K562 (cell line): ENCODE data around the gene AGR3. TPM values are rescaled to one million over a fixed set of nuclear protein-coding genes. Genes with fewer than 3 reads are reported as not detected.

Experiments
- ATAC-seq: fragments of 200-7000 bp; cut with Tn5 transposase; 3 replicates; pipeline ENCODE4 v1.9.1; 2020; ENCODE audit warnings: moderate library complexity
- BruUV-seq: library from RNA; stranded (reverse); fragments of 400-500 nt; replicated peaks from 2 replicates; lab custom pipeline; 2021; lab: Mats Ljungman, UMichigan
- CTCF ChIA-PET: fragments of 300-600 bp; formaldehyde crosslinking; extraction: SDS; loops from one replicate; lab custom pipeline; 2021; ENCODE audit warnings: low intra/inter-chr PET ratio; lab: Yijun Ruan, JAX
- POLR2A ChIA-PET: fragments of 300-600, 350-650 bp; sonication (Branson Sonifier 250); formaldehyde crosslinking; extraction: SDS; loops from one replicate; lab custom pipeline; 2021; ENCODE audit warnings: antibody characterized with exemption, inconsistent platforms; lab: Yijun Ruan, JAX
- DNase-seq, 4 experiments: peaks; one replicate each; pipeline versions ENCODE4 v3.0.0 to v3.0.0-alpha.2; 2011 to 2018; ENCODE audit warnings: low spot score in 3 of 4, mixed read lengths in 3 of 4; ENCODE audit errors: extremely low read depth in 1 of 4
- FAIRE-seq: peaks from 2 replicates; lab custom pipeline; 2011; peaks lifted over from hg19 to GRCh38; lab: Jason Lieb, UNC
- H2AFZ ChIP-seq: 2 replicates; pipeline ENCODE4 v1.6.0; 2011; ENCODE audit warnings: low read depth, low read length, control low read depth, inconsistent platforms
- H3K27ac ChIP-seq: fragments of 200-600 bp; 3 replicates; pipeline ENCODE4 v1.8.0; 2011; ENCODE audit warnings: low read depth, mild to moderate bottlenecking, control low read depth, inconsistent platforms, low read length, moderate library complexity, mixed read lengths; ENCODE audit errors: extremely low read depth
- H3K27me3 ChIP-seq, 2 experiments: fragments of 300-600 bp in 1 of 2; 2 replicates in 1 of 2; 3 replicates in 1 of 2; pipeline versions ENCODE4 v1.6.0 to v1.8.0; 2011; ENCODE audit warnings: inconsistent platforms in 2 of 2, low read length in 2 of 2, mild to moderate bottlenecking in 1 of 2, mixed read lengths in 1 of 2, moderate library complexity in 1 of 2; ENCODE audit not compliant: control insufficient read depth in 2 of 2, insufficient read depth in 2 of 2
- H3K36me3 ChIP-seq: fragments of 300-600 bp; 3 replicates; pipeline ENCODE4 v1.8.0; 2011; ENCODE audit warnings: mild to moderate bottlenecking, low read length, inconsistent platforms; ENCODE audit not compliant: control insufficient read depth, insufficient read depth
- H3K4me1 ChIP-seq, 2 experiments: fragments of 200-600 bp in 1 of 2; replicated peaks in 1 of 2; 2 replicates in 1 of 2; 3 replicates in 1 of 2; pipeline versions ENCODE4 v1.5.1 to v1.8.0; 2011; ENCODE audit warnings: inconsistent platforms in 2 of 2, low read length in 2 of 2, mild to moderate bottlenecking in 1 of 2, mixed read lengths in 1 of 2, moderate library complexity in 1 of 2; ENCODE audit not compliant: control insufficient read depth in 2 of 2, insufficient read depth in 2 of 2
- H3K4me2 ChIP-seq: 2 replicates; pipeline ENCODE4 v1.6.1; 2011; ENCODE audit warnings: low read length, control low read depth, inconsistent platforms, mixed read lengths; ENCODE audit not compliant: insufficient read depth
- H3K4me3 ChIP-seq: fragments of 200-600 bp; sonication (generic), shearing (Covaris generic); 2 replicates; pipeline ENCODE4 v1.5.1; 2016; ENCODE audit warnings: control low read depth, inconsistent platforms
- H3K79me2 ChIP-seq: fragments of 200-600 bp; 3 replicates; pipeline ENCODE4 v1.8.0; 2011; ENCODE audit warnings: low read length, inconsistent platforms; ENCODE audit not compliant: control insufficient read depth, insufficient read depth
- H3K9ac ChIP-seq, 2 experiments: 2 replicates each; pipeline versions ENCODE4 v1.6.0 to v1.6.1; 2011; ENCODE audit warnings: low read depth in 2 of 2, low read length in 2 of 2, control low read depth in 1 of 2, inconsistent platforms in 1 of 2, mild to moderate bottlenecking in 1 of 2, mixed read lengths in 1 of 2; ENCODE audit not compliant: insufficient read depth in 1 of 2
- H3K9me1 ChIP-seq: one replicate; pipeline ENCODE4 v1.6.0; 2011; ENCODE audit warnings: inconsistent platforms, mild to moderate bottlenecking, low read length, moderate library complexity; ENCODE audit not compliant: control insufficient read depth, insufficient read depth
- H3K9me3 ChIP-seq: replicated peaks from 2 replicates; pipeline ENCODE4 v1.5.1; 2011; ENCODE audit warnings: low read depth, low read length, inconsistent platforms; ENCODE audit not compliant: control insufficient read depth, insufficient read depth
- H4K20me1 ChIP-seq: replicated peaks from 2 replicates; pipeline ENCODE4 v1.6.1; 2011; ENCODE audit warnings: low read length, inconsistent platforms, mixed read lengths; ENCODE audit not compliant: control insufficient read depth, insufficient read depth
- BRD4 ChIP-seq: fragments of 200-600 bp; sonication (generic); IDR thresholded peaks from 2 replicates; pipeline ENCODE4 v1.6.1; 2017; ENCODE audit warnings: inconsistent platforms
- CHD2 ChIP-seq: IDR thresholded peaks from 2 replicates; pipeline ENCODE4 v1.6.1; 2011; ENCODE audit warnings: low read depth, low read length
- CREBBP ChIP-seq: IDR thresholded peaks from one replicate; pipeline ENCODE4 v1.6.1; 2012; ENCODE audit warnings: low read depth, mild to moderate bottlenecking, control low read depth, inconsistent platforms, low read length
- DACH1 ChIP-seq: fragments of 450-650 bp; IDR thresholded peaks from 2 replicates; pipeline ENCODE4 v1.6.1; 2018; ENCODE audit not compliant: partially characterized antibody
- ELF1 ChIP-seq: fragments of 200-800 bp; sonication (Bioruptor generic); IDR thresholded peaks from 2 replicates; pipeline ENCODE4 v1.6.1; 2016; ENCODE audit warnings: missing genetic modification characterization, missing compliant biosample characterization
- FOXK2 ChIP-seq, 2 experiments: fragments of 450-650 bp; IDR thresholded peaks in 1 of 2; conservative IDR thresholded peaks in 1 of 2; 2 replicates each; pipeline ENCODE4 v1.6.1; 2016; ENCODE audit warnings: low read depth in 2 of 2, mild to moderate bottlenecking in 1 of 2
- MAFG ChIP-seq: fragments of 450-650 bp; conservative IDR thresholded peaks from 2 replicates; pipeline ENCODE4 v1.6.1; 2016; ENCODE audit warnings: missing genetic modification characterization, missing compliant biosample characterization
- NFE2 ChIP-seq: IDR thresholded peaks from 2 replicates; pipeline ENCODE4 v1.6.1; 2014; ENCODE audit warnings: antibody characterized with exemption, low read depth
- NFE2L1 ChIP-seq: fragments of 450-650 bp; IDR thresholded peaks from 2 replicates; pipeline ENCODE4 v1.6.1; 2016; ENCODE audit warnings: missing genetic modification characterization, low read depth, mild to moderate bottlenecking, missing compliant biosample characterization, moderate library complexity, borderline replicate concordance
- TAF1 ChIP-seq: IDR thresholded peaks from 2 replicates; pipeline ENCODE4 v1.6.1; 2011; ENCODE audit warnings: mild to moderate bottlenecking, low read length, moderate library complexity; ENCODE audit not compliant: insufficient read depth, control insufficient read depth, severe bottlenecking; ENCODE audit errors: extremely low read depth
- TAF15 ChIP-seq: fragments of 200-400 bp; formaldehyde crosslinking; IDR thresholded peaks from 2 replicates; pipeline ENCODE4 v1.6.1; 2017; ENCODE audit warnings: mild to moderate bottlenecking, low read depth, low read length, moderate library complexity
- TCFL5 ChIP-seq: fragments of 250-450 bp; sonication (Bioruptor Pico); conservative IDR thresholded peaks from 2 replicates; pipeline ENCODE4 v1.6.1; 2021; ENCODE audit warnings: mild to moderate bottlenecking, moderate library complexity, matching md5 sums
- TRIM24 ChIP-seq, 2 experiments: fragments of 450-650 bp; IDR thresholded peaks; 2 replicates each; pipeline ENCODE4 v1.6.1; 2016
- ZBTB8A ChIP-seq: fragments of 450-650 bp; IDR thresholded peaks from 2 replicates; pipeline ENCODE4 v1.6.1; 2018; ENCODE audit warnings: mild to moderate bottlenecking, moderate library complexity; ENCODE audit not compliant: partially characterized antibody
- ZNF121 ChIP-seq: sonication (generic); formaldehyde crosslinking; conservative IDR thresholded peaks from 2 replicates; pipeline ENCODE4 v1.8.0; 2022; ENCODE audit warnings: missing genetic modification reagents
- ZNF707 ChIP-seq: fragments of 250-450 bp; sonication (Bioruptor Pico); conservative IDR thresholded peaks from 2 replicates; pipeline ENCODE4 v1.8.0; 2022; ENCODE audit warnings: inconsistent platforms, mild to moderate bottlenecking, moderate library complexity
- in situ Hi-C: fragments of 300-500 bp; cut with MboI; formaldehyde crosslinking; loops from 4 replicates; pipeline ENCODE4 v1.15.0; 2018; ENCODE audit warnings: inconsistent platforms, mixed read lengths
- intact Hi-C: fragments of 100-400 bp; cut with micrococcal nuclease; formaldehyde crosslinking; loops from 2 replicates; pipeline ENCODE4 v1.14.2; 2022
- polyA plus RNA-seq, 8 experiments: library from polyadenylated mRNA; depleted of rRNA in 4 of 8; stranded (reverse) in 5 of 8; unstranded in 3 of 8; fragments of >200 nt; fragmentation: Nextera tagmentation in 2 of 8; fragmentation: Illumina TruSeq in 1 of 8; extraction: Ambion mirVana in 2 of 8; extraction: Trizol in 1 of 8; gene quantifications; 2 replicates each; pipeline versions ENCODE4 v1.2.1 to v1.2.3, GENCODE V29; 2011 to 2014; ENCODE audit warnings: inconsistent platforms in 1 of 8, missing spikeins in 1 of 8
- total RNA-seq, 7 experiments: library from RNA; depleted of rRNA in 6 of 7; stranded (reverse); fragments of >200 nt in 6 of 7; fragmentation: Illumina TruSeq in 2 of 7; extraction: Trizol in 2 of 7; gene quantifications; 2 replicates each; pipeline versions ENCODE4 v1.2.1 to v1.2.3, GENCODE V29; 2011 to 2021; ENCODE audit warnings: low replicate concordance in 1 of 7
- TF ChIP-seq, protein P1 (sequence below): conservative IDR thresholded peaks from 2 replicates; pipeline ENCODE4 v1.6.1; 2011; ENCODE audit warnings: low read depth, mild to moderate bottlenecking, low read length; ENCODE audit not compliant: control insufficient read depth
- TF ChIP-seq, protein P2 (sequence below): fragments of 250-450 bp; sonication (Bioruptor Pico); IDR thresholded peaks from 2 replicates; pipeline ENCODE4 v1.8.0; 2021; ENCODE audit warnings: mild to moderate bottlenecking, moderate library complexity
- TF ChIP-seq, protein P3 (sequence below): sonication (generic); formaldehyde crosslinking; IDR thresholded peaks from 2 replicates; pipeline ENCODE4 v1.8.1; 2023; ENCODE audit warnings: mild to moderate bottlenecking, missing genetic modification reagents, moderate library complexity

AGR3 gene
- total and polyA plus RNA-seq, 9 of the 15 experiments (the other 6 are each of a cell fraction or from before 2014, with no cell fraction given), result not detected

DNA sequence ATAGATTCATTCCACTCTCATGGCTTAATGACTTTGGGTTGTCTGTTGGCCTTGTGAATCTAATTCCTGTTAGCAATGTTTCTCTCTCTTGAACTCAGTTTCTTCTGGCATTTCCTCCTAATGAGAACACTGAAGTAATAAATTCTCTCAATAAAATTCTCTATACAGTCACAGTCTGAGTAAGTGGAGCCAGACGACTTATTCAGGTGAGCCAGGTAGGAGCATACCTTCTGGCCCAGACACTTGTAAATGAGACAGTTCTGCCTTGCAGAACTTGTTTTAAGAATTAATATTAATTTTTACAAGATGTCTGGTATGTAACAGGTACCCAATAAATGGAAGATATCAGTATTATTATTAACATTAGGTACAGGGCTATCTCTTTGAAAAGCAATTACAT, 48.4 kb downstream of the AGR3 start (continued):
- TF ChIP-seq BRD4 (no peak), ZBTB8A (no peak), CHD2 (no peak)
- TF ChIP-seq, protein P1, sequence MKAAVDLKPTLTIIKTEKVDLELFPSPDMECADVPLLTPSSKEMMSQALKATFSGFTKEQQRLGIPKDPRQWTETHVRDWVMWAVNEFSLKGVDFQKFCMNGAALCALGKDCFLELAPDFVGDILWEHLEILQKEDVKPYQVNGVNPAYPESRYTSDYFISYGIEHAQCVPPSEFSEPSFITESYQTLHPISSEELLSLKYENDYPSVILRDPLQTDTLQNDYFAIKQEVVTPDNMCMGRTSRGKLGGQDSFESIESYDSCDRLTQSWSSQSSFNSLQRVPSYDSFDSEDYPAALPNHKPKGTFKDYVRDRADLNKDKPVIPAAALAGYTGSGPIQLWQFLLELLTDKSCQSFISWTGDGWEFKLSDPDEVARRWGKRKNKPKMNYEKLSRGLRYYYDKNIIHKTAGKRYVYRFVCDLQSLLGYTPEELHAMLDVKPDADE, result no peak

DNA sequence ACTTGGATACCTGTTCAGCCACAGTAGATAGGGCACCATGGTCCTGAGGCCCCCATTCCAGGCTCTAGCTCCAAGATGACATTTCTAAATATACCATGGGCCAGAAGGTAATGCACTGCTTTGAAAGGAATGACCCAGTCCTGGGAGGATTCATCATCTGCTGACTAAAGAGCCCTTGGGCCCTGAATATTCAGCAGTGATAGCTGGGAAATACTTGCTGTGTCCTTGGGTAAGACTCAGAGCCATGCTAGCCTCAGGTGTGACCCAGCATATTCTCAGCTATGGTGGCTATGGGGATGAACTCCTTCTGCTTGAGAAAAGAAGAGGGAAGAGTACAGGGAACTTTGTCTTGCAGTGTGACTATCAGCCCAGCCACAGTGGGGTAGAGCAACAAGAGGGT, 55.7 kb downstream of the AGR3 start:
- BruUV-seq, result no TSS peak
- peak; percentile 40; the same call in 1 of the 3 replicates for ATAC-seq
- TF ChIP-seq, protein P2, sequence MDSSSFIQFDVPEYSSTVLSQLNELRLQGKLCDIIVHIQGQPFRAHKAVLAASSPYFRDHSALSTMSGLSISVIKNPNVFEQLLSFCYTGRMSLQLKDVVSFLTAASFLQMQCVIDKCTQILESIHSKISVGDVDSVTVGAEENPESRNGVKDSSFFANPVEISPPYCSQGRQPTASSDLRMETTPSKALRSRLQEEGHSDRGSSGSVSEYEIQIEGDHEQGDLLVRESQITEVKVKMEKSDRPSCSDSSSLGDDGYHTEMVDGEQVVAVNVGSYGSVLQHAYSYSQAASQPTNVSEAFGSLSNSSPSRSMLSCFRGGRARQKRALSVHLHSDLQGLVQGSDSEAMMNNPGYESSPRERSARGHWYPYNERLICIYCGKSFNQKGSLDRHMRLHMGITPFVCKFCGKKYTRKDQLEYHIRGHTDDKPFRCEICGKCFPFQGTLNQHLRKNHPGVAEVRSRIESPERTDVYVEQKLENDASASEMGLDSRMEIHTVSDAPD, result no peak
- no peak for TF ChIP-seq TAF1
- TF ChIP-seq ZNF707 (CRISPR knock-in tag), result no peak
- TF ChIP-seq DACH1, result no peak
- TF ChIP-seq NFE2L1 (tag), result peak; percentile 17; the same call in 1 of the 2 replicates
- TF ChIP-seq CREBBP, result no peak
- no peak for TF ChIP-seq TRIM24 (IDR thresholded peaks at IDR 0.05)
- no peak for TF ChIP-seq TAF15
- TF ChIP-seq, protein P3, sequence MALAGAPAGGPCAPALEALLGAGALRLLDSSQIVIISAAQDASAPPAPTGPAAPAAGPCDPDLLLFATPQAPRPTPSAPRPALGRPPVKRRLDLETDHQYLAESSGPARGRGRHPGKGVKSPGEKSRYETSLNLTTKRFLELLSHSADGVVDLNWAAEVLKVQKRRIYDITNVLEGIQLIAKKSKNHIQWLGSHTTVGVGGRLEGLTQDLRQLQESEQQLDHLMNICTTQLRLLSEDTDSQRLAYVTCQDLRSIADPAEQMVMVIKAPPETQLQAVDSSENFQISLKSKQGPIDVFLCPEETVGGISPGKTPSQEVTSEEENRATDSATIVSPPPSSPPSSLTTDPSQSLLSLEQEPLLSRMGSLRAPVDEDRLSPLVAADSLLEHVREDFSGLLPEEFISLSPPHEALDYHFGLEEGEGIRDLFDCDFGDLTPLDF (CRISPR knock-in tag), result no peak
- TF ChIP-seq MAFG, result peak; percentile 46
- TF ChIP-seq TCFL5 (CRISPR knock-in tag), result no peak
- no peak for TF ChIP-seq FOXK2 (conservative IDR thresholded peaks at IDR 0.05 in 1 of 2, IDR thresholded peaks at IDR 0.05 in 1 of 2; ENCODE audit: low read depth in 2 of 2)
- no peak for TF ChIP-seq ZNF121 (CRISPR knock-in tag)
- TF ChIP-seq ELF1 (tag), result no peak
- TF ChIP-seq NFE2, result peak; percentile 43; the same call in 1 of the 2 replicates

More for the DNA sequence above, 55.7 kb downstream of the AGR3 start:
- no peaks in the 10 kb centered on the region for H3K36me3 ChIP-seq
- H3K9me3 ChIP-seq, result no peaks in the 10 kb centered on the region
- ChIA-PET CTCF (no interaction called here), POLR2A (no interaction called here)
- H3K9ac ChIP-seq, result no peak overlapping the region
- no peak overlapping the region for H3K4me3 ChIP-seq
- no peaks in the 10 kb centered on the region for H4K20me1 ChIP-seq
- H3K79me2 ChIP-seq, result no peaks in the 10 kb centered on the region
- no peaks in the 10 kb centered on the region for H3K4me1 ChIP-seq
- in situ Hi-C loops, result no loop called here
- H3K27me3 ChIP-seq, result peaks cover 0 to 4% of the 10 kb centered on the region in 2 experiments; a peak in 1 of 5 replicates
- no peak overlapping the region for H3K4me2 ChIP-seq
- no peak for FAIRE-seq
- H3K27ac ChIP-seq, result no peak overlapping the region
- DNase-seq, result no peak
- no peak overlapping the region for H2AFZ ChIP-seq
- H3K9me1 ChIP-seq, result no peaks in the 10 kb centered on the region
- intact Hi-C loops, result no loop called here
